HG03045 (cell line): Measurements from ENCODE around the gene SYT14.
"Not testable (repeated sequence)": the region's sequence is repeated elsewhere in the genome, so short reads cannot be mapped to it uniquely, and the experiment has no call there.

Experiments used
- ATAC-seq: cut with Tn5 transposase; IDR thresholded peaks from one replicate; pipeline ENCODE4 v1.9.1; 2021; ENCODE audit warnings: mild to moderate bottlenecking, moderate library complexity; ENCODE audit not compliant: unreplicated experiment

SYT14 gene

GRCh38 chr1:210099921-210100320, 161.9 kb downstream of the SYT14 start:
- ATAC-seq, result no peak

GRCh38 chr1:210104103-210104502, 166.1 kb downstream of the SYT14 start:
- no peak for ATAC-seq

GRCh38 chr1:210112906-210113305, 174.9 kb downstream of the SYT14 start:
- ATAC-seq, result not testable (repeated sequence)

- no peak for ATAC-seq
Measured at GRCh38 chr1:210117198-210117597, 179.2 kb downstream of the SYT14 start.

- ATAC-seq, result no peak
Measured at GRCh38 chr1:210117681-210118170, 179.7 kb downstream of the SYT14 start.

- ATAC-seq, result no peak
Measured at GRCh38 chr1:210123383-210123782, 185.4 kb downstream of the SYT14 start.

GRCh38 chr1:210123924-210124589, 186.0 kb downstream of the SYT14 start:
- no peak for ATAC-seq

GRCh38 chr1:210124736-210125135, 186.7 kb downstream of the SYT14 start:
- no peak for ATAC-seq

GRCh38 chr1:210125143-210125542, 187.1 kb downstream of the SYT14 start:
- ATAC-seq, result no peak

- ATAC-seq, result no peak
Measured at GRCh38 chr1:210129092-210129491, 191.1 kb downstream of the SYT14 start.

- ATAC-seq, result peak; percentile 82
Measured at GRCh38 chr1:210129759-210130158, 191.7 kb downstream of the SYT14 start.

- ATAC-seq, result no peak
Measured at GRCh38 chr1:210132582-210132981, 194.6 kb downstream of the SYT14 start.

- no peak for ATAC-seq
Measured at GRCh38 chr1:210143465-210144062, 205.5 kb downstream of the SYT14 start.

- no peak for ATAC-seq
Measured at GRCh38 chr1:210144736-210145135, 206.7 kb downstream of the SYT14 start.

GRCh38 chr1:210151052-210151672, 213.1 kb downstream of the SYT14 start:
- ATAC-seq, result no peak

GRCh38 chr1:210159211-210159610, 221.2 kb downstream of the SYT14 start:
- ATAC-seq, result no peak

- ATAC-seq, result no peak
Measured at GRCh38 chr1:210170220-210170619, 232.2 kb downstream of the SYT14 start.

- ATAC-seq, result no peak
Measured at GRCh38 chr1:210174133-210174532, 236.1 kb downstream of the SYT14 start.

GRCh38 chr1:210185063-210185462, 247.0 kb downstream of the SYT14 start:
- ATAC-seq, result no peak

GRCh38 chr1:210187849-210188606, 250.0 kb downstream of the SYT14 start:
- not testable (repeated sequence) for ATAC-seq

GRCh38 chr1:210189426-210189825, 251.4 kb downstream of the SYT14 start:
- ATAC-seq, result no peak
